OCI-LY7 (cell line): ENCODE results near the gene RAB26. TPM values are rescaled to one million over a fixed set of nuclear protein-coding genes. Genes with fewer than 3 reads are reported as not detected.

Source experiments
- BruUV-seq: library from RNA; stranded (reverse); fragments of 400-500 nt; replicated peaks from 2 replicates; lab custom pipeline; 2021; lab: Mats Ljungman, UMichigan
- CTCF ChIA-PET: fragments of 300-600 bp; sonication (Branson Sonifier 250); formaldehyde crosslinking; loops from one replicate; lab custom pipeline; 2022; ENCODE audit warnings: antibody characterized with exemption; ENCODE audit not compliant: unreplicated experiment; lab: Charles Lee
- POLR2A ChIA-PET: fragments of 300-600 bp; sonication (Branson Sonifier 250); formaldehyde crosslinking; loops from one replicate; lab custom pipeline; 2022; ENCODE audit warnings: antibody characterized with exemption; lab: Charles Lee
- DNase-seq: peaks from one replicate; pipeline ENCODE4 v3.0.0-alpha.2; 2015; ENCODE audit warnings: low spot score
- H2AFZ ChIP-seq: fragments of 200-600 bp; sonication (generic), shearing (Covaris generic); 2 replicates; pipeline ENCODE4 v1.6.1; 2014; ENCODE audit warnings: mild to moderate bottlenecking, antibody characterized with exemption, low read length, moderate library complexity
- H3K27ac ChIP-seq: fragments of 200-600 bp; sonication (generic); 2 replicates; pipeline ENCODE4 v1.5.1; 2014; ENCODE audit warnings: mixed run types, low read depth, mild to moderate bottlenecking, moderate library complexity, low read length, inconsistent platforms; ENCODE audit not compliant: poor library complexity, severe bottlenecking
- H3K36me3 ChIP-seq: fragments of 200-600 bp; sonication (generic); 2 replicates; pipeline ENCODE4 v1.6.1; 2014; ENCODE audit warnings: mild to moderate bottlenecking, antibody characterized with exemption, low read length, moderate library complexity, mixed read lengths; ENCODE audit not compliant: insufficient read depth
- H3K4me1 ChIP-seq: fragments of 200-600 bp; sonication (generic); 2 replicates; pipeline ENCODE4 v1.5.1; 2014; ENCODE audit warnings: mild to moderate bottlenecking, low read length; ENCODE audit not compliant: insufficient read depth, poor library complexity, severe bottlenecking
- H3K4me2 ChIP-seq: fragments of 200-600 bp; sonication (generic); 2 replicates; pipeline ENCODE4 v1.6.1; 2014; ENCODE audit warnings: mild to moderate bottlenecking, low read length
- H3K4me3 ChIP-seq: fragments of 200-600 bp; sonication (generic); 2 replicates; pipeline ENCODE4 v1.5.1; 2014; ENCODE audit warnings: mild to moderate bottlenecking, low read depth, low read length; ENCODE audit not compliant: poor library complexity, severe bottlenecking
- H3K79me2 ChIP-seq: fragments of 200-600 bp; sonication (generic); 2 replicates; pipeline ENCODE4 v1.6.1; 2016; ENCODE audit warnings: low read depth, mild to moderate bottlenecking, low read length, moderate library complexity, mixed read lengths; ENCODE audit not compliant: insufficient read depth
- H3K9me2 ChIP-seq: fragments of 200-600 bp; sonication (generic); 2 replicates; pipeline ENCODE4 v1.6.1; 2016; ENCODE audit warnings: mild to moderate bottlenecking, low read length, mixed read lengths; ENCODE audit not compliant: insufficient read depth
- H3K9me3 ChIP-seq: fragments of 200-600 bp; sonication (generic); 2 replicates; pipeline ENCODE4 v1.6.1; 2014; ENCODE audit warnings: mild to moderate bottlenecking, mixed run types, low read length, mixed read lengths
- H4K20me1 ChIP-seq: fragments of 200-600 bp; sonication (generic); 2 replicates; pipeline ENCODE4 v1.6.1; 2014; ENCODE audit warnings: mild to moderate bottlenecking, antibody characterized with exemption, low read length, moderate library complexity, mixed read lengths; ENCODE audit not compliant: insufficient read depth
- EZH2phosphoT487 ChIP-seq: fragments of 200-600 bp; sonication (generic); IDR thresholded peaks from 2 replicates; pipeline ENCODE4 v1.6.1; 2018; ENCODE audit warnings: low read depth, borderline replicate concordance, mild to moderate bottlenecking, mixed run types, antibody characterized with exemption, low read length, moderate library complexity, mixed read lengths
- intact Hi-C: fragments of 100-400 bp; cut with micrococcal nuclease; formaldehyde crosslinking; loops from one replicate; pipeline ENCODE4 v1.10.0; 2022; ENCODE audit not compliant: unreplicated experiment
- total RNA-seq, 2 experiments: library from RNA; depleted of rRNA in 1 of 2; stranded (reverse); fragments of >200 nt in 1 of 2; shearing (Covaris generic) in 1 of 2; gene quantifications; 2 replicates each; pipeline ENCODE4 v1.2.3, GENCODE V29; 2014 to 2022
- TF ChIP-seq, protein P1 (sequence below): fragments of 200-600 bp; sonication (generic); conservative IDR thresholded peaks from 2 replicates; pipeline ENCODE4 v1.5.1; 2014; ENCODE audit warnings: mild to moderate bottlenecking, antibody characterized with exemption, low read length, moderate library complexity, mixed read lengths

Gene RAB26
- total RNA-seq, 2 experiments from 2014 or later = 5.0 to 9.5 TPM

DNA sequence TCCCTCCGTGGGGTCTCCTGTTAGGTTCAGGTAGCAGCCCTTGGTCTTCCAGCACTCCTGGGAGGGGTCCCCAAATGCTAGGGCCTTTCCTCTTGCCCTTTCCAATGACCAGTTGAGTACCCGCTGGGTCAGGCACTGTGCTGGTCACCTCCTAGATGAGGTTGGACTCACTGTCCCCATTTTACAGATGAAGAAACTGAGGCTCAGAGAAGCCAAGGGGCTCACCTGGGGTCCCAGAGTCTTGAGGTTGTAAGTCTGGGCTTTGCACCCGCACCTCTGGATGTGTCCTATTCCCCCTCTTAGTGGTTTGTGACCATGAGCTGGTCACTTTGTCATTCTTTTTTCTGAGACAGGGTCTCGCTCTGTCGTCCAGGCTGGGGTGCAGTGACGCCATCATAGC, 49.3 kb downstream of the RAB26 start:
- ChIA-PET CTCF (no interaction called here), POLR2A (interaction anchor here (0.7 kb wide), 1 partner anchor 10 kb away, joined by 3 read pairs; no protein-coding TSS in a partner anchor)
- no peak for TF ChIP-seq EZH2phosphoT487
- TF ChIP-seq, protein P1, sequence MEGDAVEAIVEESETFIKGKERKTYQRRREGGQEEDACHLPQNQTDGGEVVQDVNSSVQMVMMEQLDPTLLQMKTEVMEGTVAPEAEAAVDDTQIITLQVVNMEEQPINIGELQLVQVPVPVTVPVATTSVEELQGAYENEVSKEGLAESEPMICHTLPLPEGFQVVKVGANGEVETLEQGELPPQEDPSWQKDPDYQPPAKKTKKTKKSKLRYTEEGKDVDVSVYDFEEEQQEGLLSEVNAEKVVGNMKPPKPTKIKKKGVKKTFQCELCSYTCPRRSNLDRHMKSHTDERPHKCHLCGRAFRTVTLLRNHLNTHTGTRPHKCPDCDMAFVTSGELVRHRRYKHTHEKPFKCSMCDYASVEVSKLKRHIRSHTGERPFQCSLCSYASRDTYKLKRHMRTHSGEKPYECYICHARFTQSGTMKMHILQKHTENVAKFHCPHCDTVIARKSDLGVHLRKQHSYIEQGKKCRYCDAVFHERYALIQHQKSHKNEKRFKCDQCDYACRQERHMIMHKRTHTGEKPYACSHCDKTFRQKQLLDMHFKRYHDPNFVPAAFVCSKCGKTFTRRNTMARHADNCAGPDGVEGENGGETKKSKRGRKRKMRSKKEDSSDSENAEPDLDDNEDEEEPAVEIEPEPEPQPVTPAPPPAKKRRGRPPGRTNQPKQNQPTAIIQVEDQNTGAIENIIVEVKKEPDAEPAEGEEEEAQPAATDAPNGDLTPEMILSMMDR = no peak
- H2AFZ ChIP-seq = no peak overlapping the region
- H3K36me3 ChIP-seq = no peaks in the 10 kb centered on the region
- no peaks in the 10 kb centered on the region for H3K9me3 ChIP-seq
- H3K9me2 ChIP-seq = no peaks in the 10 kb centered on the region
- no peak overlapping the region for H3K4me2 ChIP-seq
- H3K4me1 ChIP-seq = no peaks in the 10 kb centered on the region
- H3K4me3 ChIP-seq = no peak overlapping the region
- no peaks in the 10 kb centered on the region for H4K20me1 ChIP-seq
- H3K79me2 ChIP-seq = no peaks in the 10 kb centered on the region
- no TSS peak for BruUV-seq
- intact Hi-C loops = no loop called here
- no peak overlapping the region for H3K27ac ChIP-seq
- no peak for DNase-seq

DNA sequence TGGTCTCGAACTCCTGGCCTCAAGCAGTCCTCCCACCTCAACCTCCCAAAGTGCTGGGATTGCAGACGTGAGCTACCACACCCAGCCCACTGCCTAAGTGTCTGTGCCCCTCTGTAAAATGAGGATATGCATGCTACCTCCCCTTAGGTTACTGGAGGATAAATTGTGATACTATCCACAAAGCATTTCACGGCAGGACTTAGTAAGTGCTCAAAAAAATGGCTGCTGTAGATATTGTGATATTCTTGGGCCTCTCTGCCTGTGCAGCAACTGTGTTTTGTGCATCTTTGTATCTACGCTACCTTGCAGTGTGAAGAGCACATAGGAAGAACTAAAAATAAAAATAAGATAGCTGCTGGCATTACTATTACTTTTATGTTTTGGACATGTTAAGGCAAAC, 49.9 kb downstream of the RAB26 start:
- BruUV-seq = no TSS peak
- Histone ChIP-seq H3K4me3 (no peak overlapping the region), H3K9me2 (no peaks in the 10 kb centered on the region), H3K9me3 (no peaks in the 10 kb centered on the region), H3K4me2 (no peak overlapping the region), H3K4me1 (no peaks in the 10 kb centered on the region), H3K36me3 (no peaks in the 10 kb centered on the region), H2AFZ (no peak overlapping the region), H4K20me1 (no peaks in the 10 kb centered on the region), H3K27ac (no peak overlapping the region), H3K79me2 (no peaks in the 10 kb centered on the region)
- ChIA-PET CTCF (no interaction called here), POLR2A (interaction anchor here (0.6 kb wide), 1 partner anchor 55 kb away, joined by 5 read pairs; no protein-coding TSS in a partner anchor)
- no peak for DNase-seq
- intact Hi-C loops = no loop called here
- no peak for TF ChIP-seq EZH2phosphoT487
- TF ChIP-seq, protein P1 = no peak

GRCh38 chr16:2199095-2199494, 50.7 kb downstream of the RAB26 start:
- no peak for DNase-seq
- Histone ChIP-seq H3K4me2 (no peak overlapping the region), H2AFZ (no peak overlapping the region), H3K4me3 (no peak overlapping the region), H3K27ac (no peak overlapping the region), H3K9me3 (no peaks in the 10 kb centered on the region), H3K79me2 (no peaks in the 10 kb centered on the region), H4K20me1 (no peaks in the 10 kb centered on the region), H3K36me3 (no peaks in the 10 kb centered on the region), H3K4me1 (no peaks in the 10 kb centered on the region), H3K9me2 (no peaks in the 10 kb centered on the region)
- POLR2A ChIA-PET = no interaction called here
- CTCF ChIA-PET = no interaction called here
- TF ChIP-seq EZH2phosphoT487 = no peak
- TF ChIP-seq, protein P1 = no peak
- no TSS peak for BruUV-seq
- intact Hi-C loops = no loop called here
